Thyroid gland (tissue), 4 donors: ENCODE results near the gene FANCC.

Source experiments
- CTCF ChIP-seq, 6 experiments: fragments of 200-600 bp in 3 of 6; fragments of 450-650 bp in 3 of 6; sonication (generic) in 3 of 6; IDR thresholded peaks; one replicate each; pipeline ENCODE4 v1.5.1; 2016 to 2019; ENCODE audit warnings: antibody characterized with exemption in 6 of 6, mild to moderate bottlenecking in 2 of 6, inconsistent platforms in 1 of 6, moderate library complexity in 1 of 6
- POLR2A ChIP-seq, 2 donors: fragments of 450-650 bp; IDR thresholded peaks; one replicate each; pipeline ENCODE4 v1.6.1; 2017; ENCODE audit warnings: antibody characterized with exemption in 2 of 2, mild to moderate bottlenecking in 2 of 2, moderate library complexity in 1 of 2

DNA sequence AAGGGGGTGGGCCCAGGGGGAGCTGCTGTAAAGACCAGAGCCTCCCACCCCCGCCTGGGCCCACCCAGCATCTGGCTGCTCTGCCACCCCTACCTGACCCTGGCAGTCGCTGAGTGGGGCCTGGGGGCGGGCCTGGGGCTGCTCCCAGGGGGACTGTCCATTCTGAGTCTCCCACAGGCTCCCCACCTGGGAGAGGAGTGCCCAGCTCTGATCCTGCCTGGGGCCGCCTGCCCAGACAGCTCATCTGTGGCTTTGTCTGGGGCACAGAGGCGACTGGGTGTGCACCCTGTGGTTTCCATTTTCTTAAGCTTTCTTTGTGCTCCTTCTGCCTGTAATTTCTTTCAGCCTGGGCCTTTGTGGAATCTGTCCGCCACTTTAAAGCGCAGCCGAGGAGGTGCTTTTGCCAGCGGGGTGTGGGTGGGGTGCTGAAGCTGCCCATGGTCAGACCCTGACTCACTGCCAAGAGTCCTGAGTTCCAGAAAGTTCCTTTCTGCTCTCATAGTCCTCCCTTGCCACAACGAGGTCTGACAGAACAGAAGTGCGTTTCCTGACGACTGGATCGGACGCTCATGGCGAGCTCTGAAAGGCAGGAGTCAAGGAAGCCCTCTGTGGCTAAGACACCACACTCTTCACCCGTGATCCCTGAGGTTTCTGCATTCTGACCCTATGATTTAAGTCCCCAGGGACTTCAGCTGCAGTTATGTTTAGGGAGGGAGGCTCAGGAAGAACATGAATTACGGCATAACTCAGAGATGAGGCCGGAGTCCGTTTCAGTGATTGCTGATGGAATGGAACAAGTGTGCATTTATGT lies 225.0 kb downstream of the FANCC start:
- no peak for TF ChIP-seq CTCF (IDR thresholded peaks at IDR 0.05)
- peak in 1 of 2 donors; percentile 19 for TF ChIP-seq POLR2A (IDR thresholded peaks at IDR 0.05)
